Measurements from ENCODE around the gene TRDMT1.

The TRDMT1 gene

DNA sequence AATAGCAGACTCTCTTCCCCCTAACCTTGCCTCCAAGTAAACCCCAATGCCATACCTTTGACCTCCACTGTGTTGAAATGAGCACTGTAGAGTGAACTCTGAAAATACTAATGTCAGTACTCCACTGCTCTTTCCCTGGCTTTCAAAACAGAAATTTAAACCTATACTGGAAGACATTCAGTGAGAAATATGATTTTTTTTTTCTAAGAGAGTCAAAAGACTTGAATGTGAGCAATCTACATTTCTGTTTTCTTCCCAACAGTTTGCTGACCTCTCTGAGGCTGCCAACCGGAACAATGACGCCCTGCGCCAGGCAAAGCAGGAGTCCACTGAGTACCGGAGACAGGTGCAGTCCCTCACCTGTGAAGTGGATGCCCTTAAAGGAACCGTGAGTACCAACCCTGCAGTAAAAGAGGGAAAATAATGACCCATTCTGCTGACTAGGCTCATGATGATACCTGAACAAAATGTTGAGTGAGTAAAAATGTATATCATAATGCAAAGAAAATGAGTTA lies 33.0 kb upstream of the TRDMT1 start:
- TF ChIP-seq REST (IDR thresholded peaks at IDR 0.05; ENCODE audit: insufficient read depth in 1 of 2, low read depth in 2 of 2, low read length in 2 of 2) (no peak), FOXP2 (optimal IDR thresholded peaks at IDR 0.05; ENCODE audit: borderline replicate concordance, extremely low read depth, extremely low read length, insufficient read depth) (no peak), SIN3A (IDR thresholded peaks at IDR 0.05; ENCODE audit: borderline replicate concordance, insufficient read depth, low read length) (no peak), TAF1 (IDR thresholded peaks at IDR 0.05; ENCODE audit: borderline replicate concordance, insufficient read depth, low read length) (no peak), POLR2AphosphoS5 (IDR thresholded peaks at IDR 0.05; ENCODE audit: low read depth, low read length) (no peak)

GRCh38 chr10:17233286-17233991 lies 32.0 kb upstream of the TRDMT1 start:
- TF ChIP-seq TAF1 (IDR thresholded peaks at IDR 0.05; ENCODE audit: borderline replicate concordance, insufficient read depth, low read length) (no peak), SIN3A (IDR thresholded peaks at IDR 0.05; ENCODE audit: borderline replicate concordance, insufficient read depth, low read length) (no peak), FOXP2 (optimal IDR thresholded peaks at IDR 0.05; ENCODE audit: borderline replicate concordance, extremely low read depth, extremely low read length, insufficient read depth) (no peak), POLR2AphosphoS5 (IDR thresholded peaks at IDR 0.05; ENCODE audit: low read depth, low read length) (no peak), REST (IDR thresholded peaks at IDR 0.05; ENCODE audit: insufficient read depth in 1 of 2, low read depth in 2 of 2, low read length in 2 of 2) (no peak)

GRCh38 chr10:17232276-17232960 lies 30.9 kb upstream of the TRDMT1 start:
- TF ChIP-seq REST (IDR thresholded peaks at IDR 0.05; ENCODE audit: insufficient read depth in 1 of 2, low read depth in 2 of 2, low read length in 2 of 2) = no peak
- no peak for TF ChIP-seq FOXP2 (optimal IDR thresholded peaks at IDR 0.05; ENCODE audit: borderline replicate concordance, extremely low read depth, extremely low read length, insufficient read depth)

DNA sequence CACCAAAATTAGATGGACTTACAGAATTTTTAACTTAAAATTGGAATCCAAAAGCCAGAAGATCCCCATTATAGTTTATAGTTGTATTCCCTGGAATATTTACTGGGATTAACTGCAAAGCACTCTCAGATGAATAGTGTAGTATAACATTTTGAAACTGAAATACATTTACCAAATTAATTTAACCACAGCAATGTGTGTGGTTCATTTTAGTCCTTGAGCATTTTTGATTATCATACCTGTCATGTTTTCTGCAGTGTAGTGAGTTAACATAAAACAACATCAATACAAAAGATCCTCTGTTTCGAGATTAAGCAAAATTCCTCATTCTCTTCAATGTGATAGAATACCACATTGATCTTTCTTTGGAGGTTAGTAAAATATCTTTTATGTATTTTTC lies 30.3 kb upstream of the TRDMT1 start:
- TF ChIP-seq POLR2AphosphoS5 (IDR thresholded peaks at IDR 0.05; ENCODE audit: low read depth, low read length) (no peak), FOXP2 (optimal IDR thresholded peaks at IDR 0.05; ENCODE audit: borderline replicate concordance, extremely low read depth, extremely low read length, insufficient read depth) (no peak), SIN3A (IDR thresholded peaks at IDR 0.05; ENCODE audit: borderline replicate concordance, insufficient read depth, low read length) (no peak), REST (IDR thresholded peaks at IDR 0.05; ENCODE audit: insufficient read depth in 1 of 2, low read depth in 2 of 2, low read length in 2 of 2) (no peak), TAF1 (IDR thresholded peaks at IDR 0.05; ENCODE audit: borderline replicate concordance, insufficient read depth, low read length) (no peak)

Measured in PFSK-1 (cell line).